Liver (tissue), 9 donors: ENCODE results near the gene FLT3LG. TPM values are rescaled to one million over a fixed set of nuclear protein-coding genes. Genes with fewer than 3 reads are reported as not detected.

Source experiments
- DNase-seq: peaks from one replicate; pipeline ENCODE4 v3.0.0-alpha.2; 2017; ENCODE audit warnings: low spot score
- H3K27ac ChIP-seq, 2 donors: one replicate each; pipeline ENCODE4 v1.7.0; 2013; ENCODE audit warnings: inconsistent platforms in 2 of 2, low read length in 2 of 2, control low read depth in 1 of 2, low read depth in 1 of 2, mild to moderate bottlenecking in 1 of 2
- H3K27me3 ChIP-seq, 4 donors: one replicate each; pipeline versions ENCODE4 v1.6.1 to v1.7.0; 2013; ENCODE audit warnings: low read length in 3 of 4, inconsistent platforms in 1 of 4, mild to moderate bottlenecking in 1 of 4, moderate library complexity in 1 of 4; ENCODE audit not compliant: control insufficient read depth in 4 of 4, insufficient read depth in 4 of 4
- H3K36me3 ChIP-seq, 4 donors: one replicate each; pipeline versions ENCODE4 v1.6.1 to v1.7.0; 2013; ENCODE audit warnings: low read length in 3 of 4, mild to moderate bottlenecking in 3 of 4, low read depth in 1 of 4, moderate library complexity in 1 of 4; ENCODE audit not compliant: control insufficient read depth in 4 of 4, insufficient read depth in 3 of 4
- H3K4me1 ChIP-seq, 4 donors: one replicate each; pipeline versions ENCODE4 v1.6.1 to v1.7.0; 2013; ENCODE audit warnings: low read length in 3 of 4, mild to moderate bottlenecking in 3 of 4, moderate library complexity in 1 of 4; ENCODE audit not compliant: control insufficient read depth in 4 of 4, insufficient read depth in 4 of 4
- H3K4me3 ChIP-seq, 3 donors: one replicate each; pipeline versions ENCODE4 v1.6.1 to v1.7.0; 2013; ENCODE audit warnings: low read length in 3 of 3, control low read depth in 1 of 3, low read depth in 1 of 3, mild to moderate bottlenecking in 1 of 3
- H3K9ac ChIP-seq, 2 donors: one replicate each; pipeline ENCODE4 v1.7.0; 2013; ENCODE audit warnings: low read length in 2 of 2, mild to moderate bottlenecking in 2 of 2, moderate library complexity in 2 of 2, control low read depth in 1 of 2, low read depth in 1 of 2
- H3K9me3 ChIP-seq, 4 donors: one replicate each; pipeline versions ENCODE4 v1.6.1 to v1.7.0; 2013; ENCODE audit warnings: low read length in 3 of 4; ENCODE audit not compliant: control insufficient read depth in 4 of 4
- ATF3 ChIP-seq: IDR thresholded peaks from 2 replicates; pipeline ENCODE4 v1.6.1; 2016; ENCODE audit warnings: antibody characterized with exemption
- CTCF ChIP-seq: fragments of 150-350 bp; IDR thresholded peaks from 2 replicates; pipeline ENCODE4 v1.5.1; 2017; ENCODE audit warnings: improper control_type of control experiment, low read depth, low read length; ENCODE audit not compliant: missing input control
- EGR1 ChIP-seq, 2 donors: IDR thresholded peaks; 2 replicates each; pipeline ENCODE4 v1.6.1; 2016 to 2018; ENCODE audit warnings: antibody characterized with exemption in 2 of 2, low read depth in 2 of 2
- FOXA1 ChIP-seq: IDR thresholded peaks from 2 replicates; pipeline ENCODE4 v1.6.1; 2016; ENCODE audit warnings: antibody characterized with exemption
- GABPA ChIP-seq, 2 donors: IDR thresholded peaks in 1 of 2; conservative IDR thresholded peaks in 1 of 2; 2 replicates each; pipeline ENCODE4 v1.6.1; 2016; ENCODE audit warnings: antibody characterized with exemption in 2 of 2, mild to moderate bottlenecking in 1 of 2, moderate library complexity in 1 of 2
- HNF4A ChIP-seq, 2 donors: conservative IDR thresholded peaks; 2 replicates each; pipeline ENCODE4 v1.6.1; 2016; ENCODE audit warnings: antibody characterized with exemption in 2 of 2, mild to moderate bottlenecking in 2 of 2
- HNF4G ChIP-seq: IDR thresholded peaks from 2 replicates; pipeline ENCODE4 v1.6.1; 2016; ENCODE audit warnings: antibody characterized with exemption
- JUND ChIP-seq, 2 donors: IDR thresholded peaks; 2 replicates each; pipeline ENCODE4 v1.6.1; 2016; ENCODE audit warnings: antibody characterized with exemption in 2 of 2
- NR2F2 ChIP-seq: IDR thresholded peaks from 2 replicates; pipeline ENCODE4 v1.6.1; 2016; ENCODE audit warnings: antibody characterized with exemption
- REST ChIP-seq: IDR thresholded peaks from 2 replicates; pipeline ENCODE4 v1.6.1; 2016; ENCODE audit warnings: antibody characterized with exemption, mild to moderate bottlenecking
- RXRA ChIP-seq, 2 donors: IDR thresholded peaks; 2 replicates each; pipeline ENCODE4 v1.6.1; 2017 to 2018; ENCODE audit warnings: antibody characterized with exemption in 2 of 2, mild to moderate bottlenecking in 1 of 2
- SP1 ChIP-seq: IDR thresholded peaks from 2 replicates; pipeline ENCODE4 v1.6.1; 2018; ENCODE audit warnings: antibody characterized with exemption, mild to moderate bottlenecking
- TAF1 ChIP-seq: conservative IDR thresholded peaks from 2 replicates; pipeline ENCODE4 v1.6.1; 2016; ENCODE audit warnings: antibody characterized with exemption, mild to moderate bottlenecking
- YY1 ChIP-seq: IDR thresholded peaks from 2 replicates; pipeline ENCODE4 v1.6.1; 2016; ENCODE audit warnings: antibody characterized with exemption, mild to moderate bottlenecking
- WGBS: extraction: QIAGEN DNeasy Blood & Tissue Kit; methylation state at CpG from one replicate; pipeline ENCODE4 v1.1.7; 2013; 5-methylcytosine and 5-hydroxymethylcytosine counted together
- polyA plus RNA-seq, 2 donors: library from polyadenylated mRNA; stranded (reverse) in 1 of 2; unstranded in 1 of 2; fragments of 200-250 nt in 1 of 2; fragments of >200 nt in 1 of 2; fragmentation: Nextera tagmentation in 1 of 2; extraction: Ambion mirVana in 1 of 2; gene quantifications; one replicate each; pipeline versions ENCODE4 v1.2.1 to v1.2.3, GENCODE V29; 2013 to 2015
- total RNA-seq, 2 donors: library from RNA; depleted of rRNA; stranded (reverse); fragments of >200 nt; gene quantifications; one replicate each; pipeline ENCODE4 v1.2.3, GENCODE V29; 2014
- TF ChIP-seq, protein P1 (sequence below): IDR thresholded peaks from 2 replicates; pipeline ENCODE4 v1.6.1; 2016; ENCODE audit warnings: antibody characterized with exemption
- TF ChIP-seq, protein P2 (sequence below): IDR thresholded peaks from 2 replicates; pipeline ENCODE4 v1.6.1; 2016; ENCODE audit warnings: antibody characterized with exemption
- donor health status: healthy.
- donor health status: healthy.
- donor health status: healthy.
- donor health status: healthy.
- donor health status: healthy.

FLT3LG gene
- total and polyA plus RNA-seq, 4 donors: 0.65 to 4.3 (median 2.2) TPM

GRCh38 chr19:49481020-49481683, 7.1 kb downstream of the FLT3LG start:
- Histone ChIP-seq H3K9ac (no peak overlapping the region), H3K9me3 (no peaks in the 10 kb centered on the region), H3K27me3 (no peaks in the 10 kb centered on the region), H3K4me1 (no peaks in the 10 kb centered on the region), H3K27ac (no peak overlapping the region), H3K4me3 (no peak overlapping the region), H3K36me3 (no peaks in the 10 kb centered on the region)
- DNase-seq: no peak
- WGBS: 92% methylated on average over 7 of the region's 7 CpGs
- no peak for TF ChIP-seq SP1
- TF ChIP-seq ATF3: no peak
- no peak for TF ChIP-seq REST
- no peak for TF ChIP-seq NR2F2
- no peak for TF ChIP-seq HNF4A (conservative IDR thresholded peaks at IDR 0.05)
- TF ChIP-seq JUND (IDR thresholded peaks at IDR 0.05): no peak
- TF ChIP-seq HNF4G: no peak
- TF ChIP-seq, protein P1, sequence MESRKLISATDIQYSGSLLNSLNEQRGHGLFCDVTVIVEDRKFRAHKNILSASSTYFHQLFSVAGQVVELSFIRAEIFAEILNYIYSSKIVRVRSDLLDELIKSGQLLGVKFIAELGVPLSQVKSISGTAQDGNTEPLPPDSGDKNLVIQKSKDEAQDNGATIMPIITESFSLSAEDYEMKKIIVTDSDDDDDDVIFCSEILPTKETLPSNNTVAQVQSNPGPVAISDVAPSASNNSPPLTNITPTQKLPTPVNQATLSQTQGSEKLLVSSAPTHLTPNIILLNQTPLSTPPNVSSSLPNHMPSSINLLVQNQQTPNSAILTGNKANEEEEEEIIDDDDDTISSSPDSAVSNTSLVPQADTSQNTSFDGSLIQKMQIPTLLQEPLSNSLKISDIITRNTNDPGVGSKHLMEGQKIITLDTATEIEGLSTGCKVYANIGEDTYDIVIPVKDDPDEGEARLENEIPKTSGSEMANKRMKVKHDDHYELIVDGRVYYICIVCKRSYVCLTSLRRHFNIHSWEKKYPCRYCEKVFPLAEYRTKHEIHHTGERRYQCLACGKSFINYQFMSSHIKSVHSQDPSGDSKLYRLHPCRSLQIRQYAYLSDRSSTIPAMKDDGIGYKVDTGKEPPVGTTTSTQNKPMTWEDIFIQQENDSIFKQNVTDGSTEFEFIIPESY: no peak
- no peak for TF ChIP-seq YY1
- TF ChIP-seq, protein P2, sequence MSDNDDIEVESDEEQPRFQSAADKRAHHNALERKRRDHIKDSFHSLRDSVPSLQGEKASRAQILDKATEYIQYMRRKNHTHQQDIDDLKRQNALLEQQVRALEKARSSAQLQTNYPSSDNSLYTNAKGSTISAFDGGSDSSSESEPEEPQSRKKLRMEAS: no peak
- TF ChIP-seq FOXA1: no peak

GRCh38 chr19:49486232-49486631, 12.2 kb downstream of the FLT3LG start:
- Histone ChIP-seq H3K27me3 (no peaks in the 10 kb centered on the region), H3K27ac (no peak overlapping the region), H3K9me3 (no peaks in the 10 kb centered on the region), H3K36me3 (peaks cover 15 to 18% (median 17%) of the 10 kb centered on the region in 4 donors), H3K9ac (no peak overlapping the region), H3K4me1 (peaks cover 0 to 21% (median 16%) of the 10 kb centered on the region in 4 donors), H3K4me3 (no peak overlapping the region)
- 92% methylated on average over 7 of the region's 7 CpGs for WGBS
- DNase-seq: no peak
- TF ChIP-seq YY1 (no peak), GABPA (IDR thresholded peaks at IDR 0.05 in 1 of 2, conservative IDR thresholded peaks at IDR 0.05 in 1 of 2) (no peak), JUND (IDR thresholded peaks at IDR 0.05) (no peak), EGR1 (IDR thresholded peaks at IDR 0.05; ENCODE audit: low read depth in 2 of 2) (no peak), RXRA (IDR thresholded peaks at IDR 0.05) (no peak), ATF3 (no peak), HNF4A (conservative IDR thresholded peaks at IDR 0.05) (no peak), HNF4G (no peak), SP1 (no peak), TAF1 (no peak), CTCF (no peak)
- TF ChIP-seq, protein P1: no peak
